ENCODE results near the gene EIF1.

EIF1 gene

GRCh38 chr17:41657936-41658335 lies 30.7 kb upstream of the EIF1 start:
- peaks cover 5% of the 10 kb centered on the region for H3K27me3 ChIP-seq (replicated peaks; ENCODE audit: control insufficient read depth, insufficient read depth, low read length)

GRCh38 chr17:41658846-41659245 lies 29.8 kb upstream of the EIF1 start:
- Histone ChIP-seq H3K36me3 (ENCODE audit: control insufficient read depth, insufficient read depth, low read length, severe bottlenecking) (no peaks in the 10 kb centered on the region), H3K27me3 (replicated peaks; ENCODE audit: control insufficient read depth, insufficient read depth, low read length) (peaks cover 5% of the 10 kb centered on the region), H3K9ac (ENCODE audit: low read length) (no peak overlapping the region), H3K4me1 (ENCODE audit: control insufficient read depth, insufficient read depth, low read length) (no peaks in the 10 kb centered on the region), H3K9me3 (ENCODE audit: control insufficient read depth, low read length) (no peaks in the 10 kb centered on the region), H3K4me3 (ENCODE audit: low read length) (no peak overlapping the region)
- DNase-seq (ENCODE audit: low read depth): no peak

More at GRCh38 chr17:41657936-41658335, 30.7 kb upstream of the EIF1 start:
- no peak for DNase-seq (ENCODE audit: low read depth)
- Histone ChIP-seq H3K4me1 (ENCODE audit: control insufficient read depth, insufficient read depth, low read length) (no peaks in the 10 kb centered on the region), H3K9ac (ENCODE audit: low read length) (no peak overlapping the region), H3K36me3 (ENCODE audit: control insufficient read depth, insufficient read depth, low read length, severe bottlenecking) (no peaks in the 10 kb centered on the region), H3K4me3 (ENCODE audit: low read length) (no peak overlapping the region), H3K9me3 (ENCODE audit: control insufficient read depth, low read length) (no peaks in the 10 kb centered on the region)

- H3K9me3 ChIP-seq (ENCODE audit: control insufficient read depth, low read length): no peaks in the 10 kb centered on the region
- H3K9ac ChIP-seq (ENCODE audit: low read length): no peak overlapping the region
- H3K27me3 ChIP-seq (replicated peaks; ENCODE audit: control insufficient read depth, insufficient read depth, low read length): peaks cover 5% of the 10 kb centered on the region
- no peak for DNase-seq (ENCODE audit: low read depth)
- H3K4me3 ChIP-seq (ENCODE audit: low read length): no peak overlapping the region
- H3K4me1 ChIP-seq (ENCODE audit: control insufficient read depth, insufficient read depth, low read length): no peaks in the 10 kb centered on the region
- H3K36me3 ChIP-seq (ENCODE audit: control insufficient read depth, insufficient read depth, low read length, severe bottlenecking): no peaks in the 10 kb centered on the region
These were observed 29.1 kb upstream of the EIF1 start for GRCh38 chr17:41659427-41660212.

GRCh38 chr17:41660221-41660711 lies 28.4 kb upstream of the EIF1 start:
- Histone ChIP-seq H3K9ac (ENCODE audit: low read length) (no peak overlapping the region), H3K9me3 (ENCODE audit: control insufficient read depth, low read length) (no peaks in the 10 kb centered on the region), H3K4me1 (ENCODE audit: control insufficient read depth, insufficient read depth, low read length) (no peaks in the 10 kb centered on the region), H3K27me3 (replicated peaks; ENCODE audit: control insufficient read depth, insufficient read depth, low read length) (peaks cover 5% of the 10 kb centered on the region), H3K36me3 (ENCODE audit: control insufficient read depth, insufficient read depth, low read length, severe bottlenecking) (no peaks in the 10 kb centered on the region), H3K4me3 (ENCODE audit: low read length) (no peak overlapping the region)
- DNase-seq (ENCODE audit: low read depth): no peak

GRCh38 chr17:41663451-41664171 lies 25.1 kb upstream of the EIF1 start:
- Histone ChIP-seq H3K27me3 (replicated peaks; ENCODE audit: control insufficient read depth, insufficient read depth, low read length) (peaks cover 5% of the 10 kb centered on the region), H3K9me3 (ENCODE audit: control insufficient read depth, low read length) (no peaks in the 10 kb centered on the region), H3K36me3 (ENCODE audit: control insufficient read depth, insufficient read depth, low read length, severe bottlenecking) (no peaks in the 10 kb centered on the region), H3K9ac (ENCODE audit: low read length) (no peak overlapping the region), H3K4me1 (ENCODE audit: control insufficient read depth, insufficient read depth, low read length) (peaks cover 8% of the 10 kb centered on the region), H3K4me3 (ENCODE audit: low read length) (no peak overlapping the region)
- DNase-seq (ENCODE audit: low read depth): no peak

GRCh38 chr17:41664172-41664457 lies 24.6 kb upstream of the EIF1 start:
- H3K36me3 ChIP-seq (ENCODE audit: control insufficient read depth, insufficient read depth, low read length, severe bottlenecking): no peaks in the 10 kb centered on the region
- peaks cover 5% of the 10 kb centered on the region for H3K27me3 ChIP-seq (replicated peaks; ENCODE audit: control insufficient read depth, insufficient read depth, low read length)

GRCh38 chr17:41664587-41665565 lies 23.8 kb upstream of the EIF1 start:
- Histone ChIP-seq H3K9ac (ENCODE audit: low read length) (peak overlapping the region; percentile 86), H3K27me3 (replicated peaks; ENCODE audit: control insufficient read depth, insufficient read depth, low read length) (peaks cover 5% of the 10 kb centered on the region), H3K36me3 (ENCODE audit: control insufficient read depth, insufficient read depth, low read length, severe bottlenecking) (no peaks in the 10 kb centered on the region), H3K9me3 (ENCODE audit: control insufficient read depth, low read length) (no peaks in the 10 kb centered on the region), H3K4me3 (ENCODE audit: low read length) (peak overlapping the region; percentile 82), H3K4me1 (ENCODE audit: control insufficient read depth, insufficient read depth, low read length) (peaks cover 8% of the 10 kb centered on the region)
- DNase-seq (ENCODE audit: low read depth): no peak

More at GRCh38 chr17:41664172-41664457, 24.6 kb upstream of the EIF1 start:
- no peak overlapping the region for H3K4me3 ChIP-seq (ENCODE audit: low read length)
- no peak overlapping the region for H3K9ac ChIP-seq (ENCODE audit: low read length)
- peaks cover 8% of the 10 kb centered on the region for H3K4me1 ChIP-seq (ENCODE audit: control insufficient read depth, insufficient read depth, low read length)
- DNase-seq (ENCODE audit: low read depth): no peak
- no peaks in the 10 kb centered on the region for H3K9me3 ChIP-seq (ENCODE audit: control insufficient read depth, low read length)

- DNase-seq (ENCODE audit: low read depth): peak; percentile 93
- Histone ChIP-seq H3K9ac (ENCODE audit: low read length) (peak overlapping the region; percentile 86), H3K4me3 (ENCODE audit: low read length) (peak overlapping the region; percentile 82), H3K9me3 (ENCODE audit: control insufficient read depth, low read length) (no peaks in the 10 kb centered on the region), H3K27me3 (replicated peaks; ENCODE audit: control insufficient read depth, insufficient read depth, low read length) (no peaks in the 10 kb centered on the region), H3K36me3 (ENCODE audit: control insufficient read depth, insufficient read depth, low read length, severe bottlenecking) (no peaks in the 10 kb centered on the region), H3K4me1 (ENCODE audit: control insufficient read depth, insufficient read depth, low read length) (peaks cover 8% of the 10 kb centered on the region)
These were observed 23.0 kb upstream of the EIF1 start for GRCh38 chr17:41665566-41666236.

GRCh38 chr17:41666237-41666641 lies 22.4 kb upstream of the EIF1 start:
- peaks cover 8% of the 10 kb centered on the region for H3K4me1 ChIP-seq (ENCODE audit: control insufficient read depth, insufficient read depth, low read length)
- H3K9ac ChIP-seq (ENCODE audit: low read length): peak overlapping the region; percentile 86
- DNase-seq (ENCODE audit: low read depth): peak; percentile 47
- no peaks in the 10 kb centered on the region for H3K27me3 ChIP-seq (replicated peaks; ENCODE audit: control insufficient read depth, insufficient read depth, low read length)
- no peaks in the 10 kb centered on the region for H3K9me3 ChIP-seq (ENCODE audit: control insufficient read depth, low read length)
- no peaks in the 10 kb centered on the region for H3K36me3 ChIP-seq (ENCODE audit: control insufficient read depth, insufficient read depth, low read length, severe bottlenecking)
- H3K4me3 ChIP-seq (ENCODE audit: low read length): peak overlapping the region; percentile 82

GRCh38 chr17:41666708-41667279 lies 21.9 kb upstream of the EIF1 start:
- H3K9me3 ChIP-seq (ENCODE audit: control insufficient read depth, low read length): no peaks in the 10 kb centered on the region
- H3K4me3 ChIP-seq (ENCODE audit: low read length): peak overlapping the region; percentile 70
- no peaks in the 10 kb centered on the region for H3K27me3 ChIP-seq (replicated peaks; ENCODE audit: control insufficient read depth, insufficient read depth, low read length)
- H3K9ac ChIP-seq (ENCODE audit: low read length): peak overlapping the region; percentile 86
- H3K36me3 ChIP-seq (ENCODE audit: control insufficient read depth, insufficient read depth, low read length, severe bottlenecking): no peaks in the 10 kb centered on the region
- DNase-seq (ENCODE audit: low read depth): peak; percentile 90
- H3K4me1 ChIP-seq (ENCODE audit: control insufficient read depth, insufficient read depth, low read length): peaks cover 8% of the 10 kb centered on the region
